Measurements from ENCODE around the gene ASIC4.
A peak's percentile ranks its signal among the peaks of the same experiment; 100 is the strongest.

Gene ASIC4

GRCh38 chr2:219497495-219498279 is 16.6 kb upstream of the ASIC4 start:
- peak; percentile 10 for DNase-seq (ENCODE audit: low spot score)

GRCh38 chr2:219498280-219499057 is 15.8 kb upstream of the ASIC4 start, which contains the start of gene GMPPA:
TSS of gene GMPPA (plus strand) at chr2:219498891. CDS start at chr2:219499976, 1,085 bp downstream.
- DNase-seq (ENCODE audit: low spot score): peak; percentile 93

- no peak for DNase-seq (ENCODE audit: low spot score)
Observed at GRCh38 chr2:219499058-219499307, 15.3 kb upstream of the ASIC4 start.

GRCh38 chr2:219499555-219499954 is 14.7 kb upstream of the ASIC4 start:
- DNase-seq (ENCODE audit: low spot score): no peak

GRCh38 chr2:219500135-219500534 is 14.1 kb upstream of the ASIC4 start:
- DNase-seq (ENCODE audit: low spot score): no peak

GRCh38 chr2:219501849-219502248 is 12.4 kb upstream of the ASIC4 start:
- DNase-seq (ENCODE audit: low spot score): no peak

GRCh38 chr2:219502618-219503017 is 11.7 kb upstream of the ASIC4 start:
- no peak for DNase-seq (ENCODE audit: low spot score)

GRCh38 chr2:219505585-219505984 is 8.7 kb upstream of the ASIC4 start:
- DNase-seq (ENCODE audit: low spot score): no peak

- DNase-seq (ENCODE audit: low spot score): no peak
Observed at GRCh38 chr2:219506153-219506801, 8.0 kb upstream of the ASIC4 start.

GRCh38 chr2:219506802-219507526 is 7.3 kb upstream of the ASIC4 start:
- no peak for DNase-seq (ENCODE audit: low spot score)

GRCh38 chr2:219507581-219508443 is 6.5 kb upstream of the ASIC4 start:
- no peak for DNase-seq (ENCODE audit: low spot score)

- no peak for DNase-seq (ENCODE audit: low spot score)
Observed at GRCh38 chr2:219508444-219508734, 5.9 kb upstream of the ASIC4 start.

- peak; percentile 15 for DNase-seq (ENCODE audit: low spot score)
Observed at GRCh38 chr2:219508971-219509779, 5.1 kb upstream of the ASIC4 start.

GRCh38 chr2:219509780-219510511 is 4.3 kb upstream of the ASIC4 start:
- DNase-seq (ENCODE audit: low spot score): peak; percentile 85

GRCh38 chr2:219510512-219511135 is 3.7 kb upstream of the ASIC4 start:
- no peak for DNase-seq (ENCODE audit: low spot score)

- peak; percentile 43 for DNase-seq (ENCODE audit: low spot score)
Observed at GRCh38 chr2:219511547-219512325, 2.5 kb upstream of the ASIC4 start.

- no peak for DNase-seq (ENCODE audit: low spot score)
Observed at GRCh38 chr2:219512524-219513216, 1.6 kb upstream of the ASIC4 start.

- no peak for DNase-seq (ENCODE audit: low spot score)
Observed at GRCh38 chr2:219513787-219514186, 495 bp upstream of the ASIC4 start.

Data from hematopoietic multipotent progenitor cell treated with erythropoietin and hydrocortisone succinate and interleukin-3 and kit ligand, for 15 days (in vitro differentiated cells).